ENCODE measurements around the gene UNC13B.
"Not testable (repeated sequence)": the region's sequence is repeated elsewhere in the genome, so short reads cannot be mapped to it uniquely, and the experiment has no call there.

The UNC13B gene

DNA sequence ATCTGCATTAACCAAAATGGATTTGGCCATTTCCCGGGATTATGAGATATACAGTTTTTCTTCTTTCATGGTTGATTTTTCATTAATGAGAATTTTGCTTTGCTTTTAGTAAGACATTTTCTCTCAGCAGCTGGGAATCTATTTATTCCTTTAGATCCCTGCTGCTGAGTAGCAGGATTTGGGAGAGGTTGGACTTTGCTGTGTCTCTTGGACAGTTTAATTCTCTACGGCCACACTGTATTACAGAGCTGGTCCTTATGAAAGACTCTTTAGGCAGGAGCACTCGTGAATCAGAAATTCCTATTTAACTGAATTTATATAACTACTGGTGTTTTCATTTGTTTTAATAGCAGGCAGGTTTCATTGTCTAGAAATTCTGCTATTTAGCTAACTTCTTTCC is 1.6 kb downstream of the UNC13B start:
- no peak for DNase-seq (ENCODE audit: low read depth)

- DNase-seq (ENCODE audit: low read depth) = no peak
These were observed 2.9 kb downstream of the UNC13B start for GRCh38 chr9:35164711-35165110.

- DNase-seq (ENCODE audit: low read depth) = not testable (repeated sequence)
These were observed 5.6 kb downstream of the UNC13B start for GRCh38 chr9:35167429-35167828.

DNA sequence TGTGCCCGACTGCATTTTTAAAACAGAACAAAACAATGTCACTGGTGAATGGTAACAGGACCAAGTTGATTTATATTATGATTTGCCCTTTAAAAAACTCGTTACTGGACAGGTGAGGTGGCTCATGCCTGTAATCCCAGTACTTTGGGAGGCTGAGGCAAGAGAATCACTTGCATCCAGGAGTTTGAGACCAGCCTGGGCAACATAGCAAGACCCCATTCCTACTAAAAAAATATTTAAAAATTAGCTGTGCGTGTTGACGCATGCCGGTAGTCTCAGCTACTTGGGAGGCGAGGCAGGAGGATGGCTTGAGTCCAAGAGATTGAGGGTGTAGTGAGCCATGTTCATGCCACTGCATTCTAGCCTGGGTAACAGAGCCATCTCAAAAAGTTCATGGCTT is 7.2 kb downstream of the UNC13B start:
- no peak for DNase-seq (ENCODE audit: low read depth)

DNA sequence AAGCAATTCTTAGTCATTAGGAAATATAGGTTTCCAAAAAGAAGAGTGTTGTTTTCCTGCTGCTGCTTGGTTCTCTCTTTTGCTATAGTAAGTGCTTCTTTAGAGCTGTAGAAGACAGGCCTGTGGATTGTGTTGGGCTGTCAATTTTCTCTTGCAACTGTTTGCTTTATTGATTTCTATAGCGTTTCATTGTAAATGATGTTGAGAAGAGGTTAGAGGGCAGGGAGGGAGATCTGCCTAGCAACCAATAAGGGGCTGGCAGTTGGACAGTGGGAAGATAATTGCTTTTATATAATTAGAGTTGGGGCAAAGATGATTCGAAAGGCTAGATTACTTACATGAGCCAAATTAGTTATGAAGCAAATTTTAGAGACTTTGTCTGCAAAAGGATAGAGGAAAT is 11.1 kb downstream of the UNC13B start:
- no peak for DNase-seq (ENCODE audit: low read depth)

GRCh38 chr9:35177520-35177919 is 15.7 kb downstream of the UNC13B start:
- DNase-seq (ENCODE audit: low read depth) = no peak

DNA sequence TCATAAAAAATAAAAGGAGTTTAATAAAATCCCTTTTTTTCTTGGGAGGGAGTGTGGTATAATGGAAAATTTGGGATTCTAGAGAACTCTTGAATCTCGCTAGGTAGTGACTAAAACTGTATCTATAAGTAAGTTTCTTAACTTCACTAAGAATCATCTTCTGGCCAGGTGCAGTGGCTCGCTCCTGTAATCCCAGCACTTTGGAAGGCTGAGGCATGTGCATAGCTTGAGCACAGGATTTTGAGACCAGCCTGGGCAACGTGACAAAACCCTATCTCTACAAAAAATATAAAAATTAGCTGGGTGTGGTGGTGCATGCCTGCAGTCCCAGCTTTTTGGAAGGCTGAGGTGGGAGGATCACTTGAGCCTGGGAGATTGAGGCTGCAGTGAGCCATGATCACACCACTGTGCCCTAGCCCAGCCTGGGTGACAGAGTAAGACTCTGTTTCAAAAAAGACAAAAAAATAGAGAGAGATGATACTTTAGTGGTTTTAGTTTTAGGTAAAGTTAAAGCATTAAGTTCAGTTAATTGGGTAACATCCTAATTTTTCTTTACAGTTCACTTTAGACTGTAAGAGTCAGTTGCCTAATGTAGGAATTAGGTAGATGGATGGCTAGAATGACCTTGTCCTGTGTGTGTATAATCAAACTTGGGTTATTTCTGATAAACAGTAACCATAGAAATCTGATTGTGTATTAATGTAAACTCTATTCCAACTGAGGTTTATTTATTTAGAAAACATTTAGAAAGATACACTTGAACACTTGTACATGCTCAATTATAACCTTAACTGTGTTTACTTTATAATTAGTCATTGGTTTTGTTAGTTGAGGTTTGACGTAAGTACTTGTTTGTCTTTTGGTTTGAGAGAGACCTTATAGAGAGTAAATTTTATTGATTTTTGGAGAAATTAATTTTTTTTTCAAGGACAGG is 17.8 kb downstream of the UNC13B start:
- no peak for DNase-seq (ENCODE audit: low read depth)

DNA sequence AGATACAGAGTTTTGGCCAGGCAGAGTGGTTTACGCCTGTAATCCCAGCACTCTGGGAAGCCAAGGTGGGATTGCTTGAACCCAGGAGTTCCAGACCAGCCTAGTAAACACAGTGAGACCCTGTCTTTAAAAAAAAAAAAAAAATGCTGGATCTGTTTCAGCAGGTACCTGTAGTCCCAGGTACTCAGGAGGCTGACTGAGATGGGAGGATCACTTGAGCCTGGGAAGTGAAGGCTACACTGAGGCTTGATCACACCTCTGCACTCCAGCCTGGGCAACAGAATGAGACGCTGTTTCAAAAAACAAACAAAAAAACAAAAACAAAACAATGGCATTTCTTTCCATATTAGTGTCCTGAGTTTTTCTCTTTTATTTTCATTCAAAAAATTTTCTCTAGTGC is 19.0 kb downstream of the UNC13B start:
- no peak for DNase-seq (ENCODE audit: low read depth)

DNA sequence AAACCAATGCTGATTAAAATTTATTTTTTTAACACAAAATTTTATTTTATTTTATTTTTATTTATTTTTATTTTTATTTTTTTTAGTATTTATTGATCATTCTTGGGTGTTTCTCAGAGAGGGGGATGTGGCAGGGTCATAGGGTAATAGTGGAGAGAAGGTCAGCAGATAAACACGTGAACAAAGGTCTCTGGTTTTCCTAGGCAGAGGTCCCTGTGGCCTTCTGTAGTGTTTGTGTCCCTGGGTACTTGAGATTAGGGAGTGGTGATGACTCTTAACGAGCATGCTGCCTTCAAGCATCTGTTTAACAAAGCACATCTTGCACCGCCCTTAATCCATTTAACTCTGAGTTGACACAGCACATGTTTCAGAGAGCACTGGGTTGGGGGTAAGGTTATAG is 20.6 kb downstream of the UNC13B start:
- DNase-seq (ENCODE audit: low read depth) = not testable (repeated sequence)

- DNase-seq (ENCODE audit: low read depth) = not testable (repeated sequence)
These were observed 21.4 kb downstream of the UNC13B start for GRCh38 chr9:35182996-35183754.

DNA sequence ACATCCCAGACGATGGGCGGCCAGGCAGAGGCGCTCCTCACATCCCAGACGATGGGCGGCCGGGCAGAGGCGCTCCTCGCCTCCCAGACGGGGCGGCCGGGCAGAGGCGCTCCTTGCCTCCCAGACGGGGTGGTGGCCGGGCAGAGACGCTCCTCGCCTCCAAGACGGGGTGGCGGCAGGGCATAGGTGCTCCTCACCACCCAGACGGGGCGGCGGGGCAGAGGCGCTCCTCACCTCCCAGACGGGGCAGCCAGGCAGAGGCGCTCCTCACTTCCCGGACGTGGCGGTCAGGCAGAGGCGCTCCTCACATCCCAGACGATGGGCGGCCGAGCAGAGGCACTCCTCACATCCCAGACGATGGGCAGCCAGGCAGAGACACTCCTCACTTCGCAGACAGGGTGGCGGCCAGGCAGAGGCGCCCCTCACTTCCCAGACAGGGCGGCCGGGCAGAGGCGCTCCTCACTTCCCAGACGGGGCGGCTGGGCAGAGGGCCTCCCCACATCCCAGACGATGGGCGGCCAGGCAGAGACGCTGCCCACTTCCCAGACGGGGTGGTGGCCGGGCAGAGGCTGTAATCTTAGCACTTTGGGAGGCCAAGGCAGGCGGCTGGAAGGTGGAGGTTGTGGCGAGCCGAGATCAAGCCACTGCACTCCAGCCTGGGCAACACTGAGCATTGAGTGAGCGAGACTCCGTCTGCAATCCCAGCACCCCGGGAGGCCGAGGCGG is 22.1 kb downstream of the UNC13B start:
- not testable (repeated sequence) for DNase-seq (ENCODE audit: low read depth)

GRCh38 chr9:35186524-35186923 is 24.7 kb downstream of the UNC13B start:
- no peak for DNase-seq (ENCODE audit: low read depth)

- DNase-seq (ENCODE audit: low read depth) = no peak
These were observed 28.4 kb downstream of the UNC13B start for GRCh38 chr9:35190203-35190602.

DNA sequence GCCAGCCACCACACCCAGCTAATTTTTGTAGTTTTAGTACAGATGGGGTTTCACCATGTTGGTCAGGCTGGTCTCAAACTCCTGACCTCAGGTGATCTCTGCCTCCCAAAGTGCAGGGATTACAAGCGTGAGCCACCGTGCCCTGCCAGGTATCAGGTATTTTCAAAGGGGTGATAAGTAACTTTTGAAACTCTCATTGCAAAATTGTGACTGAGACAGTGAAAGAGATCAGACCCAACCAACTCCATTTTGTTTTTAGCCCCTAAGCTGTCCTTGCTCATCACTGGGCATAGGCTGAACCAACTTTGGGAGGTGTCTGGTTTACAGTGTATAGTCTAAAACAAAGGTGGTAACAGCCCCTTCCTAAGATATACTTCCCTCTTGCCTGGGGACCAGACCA is 29.3 kb downstream of the UNC13B start:
- DNase-seq (ENCODE audit: low read depth) = no peak

GRCh38 chr9:35193762-35194161 is 32.0 kb downstream of the UNC13B start:
- DNase-seq (ENCODE audit: low read depth) = no peak

DNA sequence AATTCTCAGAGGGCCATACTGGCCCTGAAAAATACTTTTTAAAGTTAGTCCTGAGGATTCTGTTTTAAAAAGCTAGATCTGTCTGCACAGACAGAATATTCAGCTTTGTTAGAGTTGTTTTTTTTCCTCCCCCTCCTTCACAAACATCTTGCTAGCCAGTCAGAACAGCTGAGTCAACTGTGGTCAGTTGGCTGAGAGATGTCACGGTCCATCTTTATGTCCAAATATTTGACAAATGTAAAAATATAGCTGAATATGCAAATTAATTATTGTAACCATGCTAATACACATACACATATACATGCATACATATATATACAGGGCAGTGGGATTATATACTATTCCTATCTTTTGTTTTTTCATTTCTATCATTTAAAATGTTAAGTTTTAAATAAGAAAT is 33.9 kb downstream of the UNC13B start:
- DNase-seq (ENCODE audit: low read depth) = no peak

DNA sequence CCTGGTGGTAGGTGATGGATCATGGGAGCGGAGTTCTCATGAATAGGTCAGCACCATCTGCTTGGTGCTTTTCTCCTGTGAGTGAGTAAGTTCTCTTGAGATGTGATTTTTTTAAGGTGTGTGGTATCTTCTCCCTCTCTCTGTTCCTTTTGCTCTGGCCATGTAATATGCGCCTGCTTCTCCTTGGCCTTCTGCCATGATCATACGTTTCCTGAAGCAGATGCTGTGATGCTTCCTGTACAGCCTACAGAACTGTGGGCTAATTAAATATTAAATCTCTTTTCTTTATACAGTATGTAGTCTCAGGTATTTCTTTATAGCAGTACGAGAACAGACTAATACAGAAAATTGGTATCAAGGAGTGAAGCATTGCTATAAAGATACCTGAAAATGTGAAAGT is 36.4 kb downstream of the UNC13B start:
- DNase-seq (ENCODE audit: low read depth) = no peak

DNA sequence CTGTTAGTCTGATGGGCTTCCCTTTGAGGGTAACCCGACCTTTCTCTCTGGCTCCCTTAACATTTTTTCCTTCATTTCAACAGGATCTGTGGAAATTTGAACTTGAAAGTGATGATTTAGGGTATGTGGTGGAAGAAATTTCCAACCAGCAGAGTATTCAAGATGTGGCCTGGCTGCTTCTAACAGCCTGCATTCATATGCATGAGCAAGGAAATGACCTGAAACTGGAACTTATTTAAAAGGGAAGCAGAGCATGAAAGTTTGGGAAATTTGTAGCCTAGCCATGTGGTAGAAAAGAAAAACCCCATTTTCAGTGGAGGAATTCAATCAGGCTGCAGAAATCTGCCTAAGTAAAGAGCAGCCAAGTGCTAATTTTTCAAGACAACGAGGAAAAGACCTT is 41.7 kb downstream of the UNC13B start:
- DNase-seq (ENCODE audit: low read depth) = no peak

GRCh38 chr9:35205340-35205739 is 43.5 kb downstream of the UNC13B start:
- DNase-seq (ENCODE audit: low read depth) = no peak

GRCh38 chr9:35211854-35212253 is 50.0 kb downstream of the UNC13B start:
- no peak for DNase-seq (ENCODE audit: low read depth)

GRCh38 chr9:35220659-35221338 is 59.0 kb downstream of the UNC13B start:
- DNase-seq (ENCODE audit: low read depth) = no peak

DNA sequence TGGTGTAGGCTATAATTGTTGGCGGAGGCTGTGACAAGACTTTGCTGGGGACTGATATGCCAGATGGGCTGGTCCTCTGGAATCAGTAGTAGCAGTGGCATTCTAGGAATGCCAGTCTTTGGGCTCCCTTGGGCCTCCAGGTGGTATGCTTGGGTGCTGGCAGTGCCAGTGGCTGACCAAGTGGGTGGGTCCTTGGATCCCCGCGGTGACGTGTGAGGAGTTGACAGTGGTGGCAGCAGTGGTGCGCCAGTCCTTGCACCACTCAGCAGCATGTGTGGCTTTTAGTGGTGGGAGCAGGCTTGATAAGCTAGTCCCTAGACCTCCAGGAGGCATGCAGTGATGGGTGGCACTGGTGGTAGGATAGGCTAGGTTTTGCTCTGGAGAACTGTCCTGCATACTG is 63.9 kb downstream of the UNC13B start:
- no peak for DNase-seq (ENCODE audit: low read depth)
